CD14-positive monocyte (primary cell): ENCODE data around the gene PSMG1. TPM values are rescaled to one million over a fixed set of nuclear protein-coding genes. Genes with fewer than 3 reads are reported as not detected.
A peak's percentile ranks its signal among the peaks of the same experiment; 100 is the strongest.

Experiments
- DNase-seq, 3 donors: peaks; one replicate each; pipeline ENCODE4 v3.0.0-alpha.2; 2011 to 2022
- H2AFZ ChIP-seq: 2 replicates; pipeline ENCODE4 v1.6.0; 2012; ENCODE audit warnings: mild to moderate bottlenecking, low read depth, low read length, inconsistent platforms; ENCODE audit not compliant: insufficient read depth, poor library complexity, severe bottlenecking
- H3K27ac ChIP-seq, 2 donors: 1 replicate in 1 of 2; 2 replicates in 1 of 2; pipeline ENCODE4 v1.5.1; 2012 to 2013; ENCODE audit warnings: low read length in 2 of 2, control low read depth in 1 of 2, inconsistent platforms in 1 of 2, low read depth in 1 of 2, mild to moderate bottlenecking in 1 of 2
- H3K27me3 ChIP-seq, 2 donors: one replicate each; pipeline versions ENCODE4 v1.6.0 to v1.6.1; 2011 to 2013; ENCODE audit warnings: low read length in 2 of 2; ENCODE audit not compliant: control insufficient read depth in 2 of 2, insufficient read depth in 2 of 2
- H3K36me3 ChIP-seq, 2 donors: replicated peaks in 1 of 2; 1 replicate in 1 of 2; 2 replicates in 1 of 2; pipeline versions ENCODE4 v1.5.1 to v1.6.1; 2012 to 2013; ENCODE audit warnings: low read length in 2 of 2, control low read depth in 1 of 2, inconsistent platforms in 1 of 2, mild to moderate bottlenecking in 1 of 2; ENCODE audit not compliant: insufficient read depth in 2 of 2, control insufficient read depth in 1 of 2
- H3K4me1 ChIP-seq, 2 donors: 1 replicate in 1 of 2; 2 replicates in 1 of 2; pipeline versions ENCODE4 v1.5.1 to v1.6.1; 2012 to 2013; ENCODE audit warnings: low read length in 2 of 2, control low read depth in 1 of 2, inconsistent platforms in 1 of 2, mild to moderate bottlenecking in 1 of 2, moderate library complexity in 1 of 2; ENCODE audit not compliant: insufficient read depth in 2 of 2, control insufficient read depth in 1 of 2
- H3K4me2 ChIP-seq: replicated peaks from 2 replicates; pipeline ENCODE3; 2012; ENCODE audit warnings: low read length, moderate library complexity, mild to moderate bottlenecking; ENCODE audit not compliant: poor library complexity, severe bottlenecking; ENCODE audit errors: extremely low read depth
- H3K4me3 ChIP-seq, 3 experiments: fragments of 200-600 bp in 1 of 3; sonication (generic) in 1 of 3; replicated peaks in 1 of 3; 1 replicate in 2 of 3; 2 replicates in 1 of 3; pipeline ENCODE4 v1.5.1; 2011 to 2013; ENCODE audit warnings: low read length in 3 of 3, mild to moderate bottlenecking in 3 of 3, control low read depth in 2 of 3, low read depth in 2 of 3, inconsistent platforms in 1 of 3, moderate library complexity in 1 of 3
- H3K79me2 ChIP-seq: 2 replicates; pipeline ENCODE4 v1.6.0; 2012; ENCODE audit warnings: mild to moderate bottlenecking, control low read depth, inconsistent platforms, low read length, moderate library complexity; ENCODE audit not compliant: insufficient read depth
- H3K9ac ChIP-seq: 2 replicates; pipeline ENCODE4 v1.6.0; 2017; ENCODE audit warnings: low read length, mild to moderate bottlenecking; ENCODE audit not compliant: insufficient read depth, poor library complexity, severe bottlenecking
- H3K9me3 ChIP-seq, 2 donors: replicated peaks in 1 of 2; 1 replicate in 1 of 2; 2 replicates in 1 of 2; pipeline versions ENCODE4 v1.5.1 to v1.6.1; 2012 to 2013; ENCODE audit warnings: low read length in 2 of 2, control low read depth in 1 of 2; ENCODE audit not compliant: control insufficient read depth in 1 of 2, insufficient read depth in 1 of 2
- H4K20me1 ChIP-seq: 2 replicates; pipeline ENCODE4 v1.6.0; 2012; ENCODE audit warnings: mild to moderate bottlenecking, low read length, control low read depth, moderate library complexity; ENCODE audit not compliant: insufficient read depth
- H3K27ac Mint-ChIP-seq, 7 donors: one replicate each; pipeline ENCODE4 v1.8.0; 2020; ENCODE audit warnings: mild to moderate bottlenecking in 7 of 7, mixed read lengths in 7 of 7, moderate library complexity in 6 of 7, inconsistent platforms in 2 of 7
- H3K27me3 Mint-ChIP-seq, 3 donors: one replicate each; pipeline ENCODE4 v1.8.0; 2021 to 2022; ENCODE audit warnings: low read depth in 3 of 3, mild to moderate bottlenecking in 3 of 3, mixed read lengths in 3 of 3, moderate library complexity in 3 of 3, inconsistent platforms in 1 of 3
- H3K36me3 Mint-ChIP-seq, 2 donors: one replicate each; pipeline ENCODE4 v1.8.0; 2020; ENCODE audit warnings: mixed read lengths in 2 of 2, inconsistent platforms in 1 of 2, mild to moderate bottlenecking in 1 of 2
- H3K4me1 Mint-ChIP-seq: one replicate; pipeline ENCODE4 v1.8.0; 2020; ENCODE audit warnings: mild to moderate bottlenecking, mixed read lengths
- H3K4me3 Mint-ChIP-seq, 2 donors: one replicate each; pipeline ENCODE4 v1.8.0; 2020; ENCODE audit warnings: mild to moderate bottlenecking in 2 of 2, mixed read lengths in 2 of 2, moderate library complexity in 1 of 2
- H3K9me3 Mint-ChIP-seq, 7 donors: one replicate each; pipeline ENCODE4 v1.8.0; 2020 to 2022; ENCODE audit warnings: mixed read lengths in 7 of 7, mild to moderate bottlenecking in 6 of 7, moderate library complexity in 6 of 7, inconsistent platforms in 2 of 7
- CTCF ChIP-seq: fragments of 200-600 bp; IDR thresholded peaks from one replicate; pipeline ENCODE4 v1.8.0; 2022; ENCODE audit warnings: antibody characterized with exemption, mild to moderate bottlenecking
- WGBS: methylation state at CpG from one replicate; pipeline ENCODE4 v1.1.5; 2013; ENCODE audit warnings: missing lambda C conversion rate; ENCODE audit not compliant: insufficient coverage; 5-methylcytosine and 5-hydroxymethylcytosine counted together
- intact Hi-C, 2 donors: fragments of 100-400 bp; cut with micrococcal nuclease; formaldehyde crosslinking; loops; one replicate each; pipeline versions ENCODE4 v1.15.0 to v1.15.1; 2023
- polyA plus RNA-seq, 3 donors: library from polyadenylated mRNA; depleted of rRNA in 1 of 3; unstranded in 2 of 3; stranded (reverse) in 1 of 3; fragments of 300-500 nt in 2 of 3; fragments of >200 nt in 1 of 3; fragmentation: Illumina TruSeq in 2 of 3; gene quantifications; 1 replicate in 2 of 3; 2 replicates in 1 of 3; pipeline ENCODE4 v1.2.3, GENCODE V29; 2012 to 2021

Gene PSMG1
- polyA plus RNA-seq, 3 donors, result 8.5 to 29.2 (median 26.2) TPM

- Histone ChIP-seq H3K4me1 (peaks cover under 1 to 2% of the 10 kb centered on the region in 2 donors), H2AFZ (no peak overlapping the region), H3K79me2 (no peaks in the 10 kb centered on the region), H3K9me3 (no peaks in the 10 kb centered on the region), H3K27me3 (no peaks in the 10 kb centered on the region), H3K9ac (no peak overlapping the region), H3K4me3 (no peak overlapping the region), H3K4me2 (no peak overlapping the region), H4K20me1 (no peaks in the 10 kb centered on the region), H3K27ac (no peak overlapping the region), H3K36me3 (no peaks in the 10 kb centered on the region)
- TF ChIP-seq CTCF, result no peak
- no peak overlapping the region for H3K27ac Mint-ChIP-seq
- intact Hi-C loops, result no loop called here
- peaks cover 0 to 1% (median 0%) of the 10 kb centered on the region in 3 donors for H3K27me3 Mint-ChIP-seq
- WGBS, result 100% methylated on average over 1 of the region's 2 CpGs
- H3K4me3 Mint-ChIP-seq, result no peak overlapping the region
- H3K36me3 Mint-ChIP-seq, result no peaks in the 10 kb centered on the region
- H3K4me1 Mint-ChIP-seq, result peaks cover 5% of the 10 kb centered on the region
- peaks cover 2 to 15% (median 5%) of the 10 kb centered on the region in 7 donors for H3K9me3 Mint-ChIP-seq
- no peak for DNase-seq
Measured at GRCh38 chr21:39153842-39154241, 29.4 kb downstream of the PSMG1 start.

GRCh38 chr21:39153373-39153772 is 29.9 kb downstream of the PSMG1 start:
- Mint-ChIP-seq H3K36me3 (no peaks in the 10 kb centered on the region), H3K4me1 (peaks cover under 1% of the 10 kb centered on the region), H3K9me3 (peaks cover 2 to 15% (median 5%) of the 10 kb centered on the region in 7 donors), H3K27ac (peak overlapping the region in 1 of 7 donors; percentile 42), H3K27me3 (peaks cover 0 to 1% (median 0%) of the 10 kb centered on the region in 3 donors), H3K4me3 (no peak overlapping the region)
- TF ChIP-seq CTCF, result peak; percentile 48
- Histone ChIP-seq H3K4me3 (no peak overlapping the region), H4K20me1 (no peaks in the 10 kb centered on the region), H2AFZ (no peak overlapping the region), H3K27ac (no peak overlapping the region), H3K4me1 (no peaks in the 10 kb centered on the region), H3K9ac (no peak overlapping the region), H3K79me2 (no peaks in the 10 kb centered on the region), H3K36me3 (no peaks in the 10 kb centered on the region), H3K9me3 (no peaks in the 10 kb centered on the region), H3K27me3 (no peaks in the 10 kb centered on the region), H3K4me2 (no peak overlapping the region)
- no CpG with 5 or more reads among the region's 2 CpGs for WGBS
- no peak for DNase-seq
- intact Hi-C loops, result no loop called here
